Fibroblast of villous mesenchyme (primary cell): ENCODE results near the gene MYB. TPM values are rescaled to one million over a fixed set of nuclear protein-coding genes. Genes with fewer than 3 reads are reported as not detected.

Source experiments
- DNase-seq: peaks from one replicate; pipeline ENCODE4 v3.0.0-alpha.2; 2010; ENCODE audit warnings: low read depth
- H3K4me3 ChIP-seq: 2 replicates; pipeline ENCODE4 v1.5.1; 2011; ENCODE audit warnings: low read depth, mild to moderate bottlenecking, low read length
- total RNA-seq: library from RNA; depleted of rRNA; stranded (reverse); fragments of >200 nt; gene quantifications from 2 replicates; pipeline ENCODE4 v1.2.3, GENCODE V29; 2012
- TF ChIP-seq, protein P1 (sequence below): IDR thresholded peaks from 2 replicates; pipeline ENCODE4 v1.5.1; 2012; ENCODE audit warnings: low read depth, mild to moderate bottlenecking, low read length; ENCODE audit not compliant: insufficient read depth

The MYB gene
- total RNA-seq, 1 donor = 0.43 TPM

- H3K4me3 ChIP-seq = no peak overlapping the region
- DNase-seq = no peak
- TF ChIP-seq, protein P1, sequence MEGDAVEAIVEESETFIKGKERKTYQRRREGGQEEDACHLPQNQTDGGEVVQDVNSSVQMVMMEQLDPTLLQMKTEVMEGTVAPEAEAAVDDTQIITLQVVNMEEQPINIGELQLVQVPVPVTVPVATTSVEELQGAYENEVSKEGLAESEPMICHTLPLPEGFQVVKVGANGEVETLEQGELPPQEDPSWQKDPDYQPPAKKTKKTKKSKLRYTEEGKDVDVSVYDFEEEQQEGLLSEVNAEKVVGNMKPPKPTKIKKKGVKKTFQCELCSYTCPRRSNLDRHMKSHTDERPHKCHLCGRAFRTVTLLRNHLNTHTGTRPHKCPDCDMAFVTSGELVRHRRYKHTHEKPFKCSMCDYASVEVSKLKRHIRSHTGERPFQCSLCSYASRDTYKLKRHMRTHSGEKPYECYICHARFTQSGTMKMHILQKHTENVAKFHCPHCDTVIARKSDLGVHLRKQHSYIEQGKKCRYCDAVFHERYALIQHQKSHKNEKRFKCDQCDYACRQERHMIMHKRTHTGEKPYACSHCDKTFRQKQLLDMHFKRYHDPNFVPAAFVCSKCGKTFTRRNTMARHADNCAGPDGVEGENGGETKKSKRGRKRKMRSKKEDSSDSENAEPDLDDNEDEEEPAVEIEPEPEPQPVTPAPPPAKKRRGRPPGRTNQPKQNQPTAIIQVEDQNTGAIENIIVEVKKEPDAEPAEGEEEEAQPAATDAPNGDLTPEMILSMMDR = no peak
Measured at GRCh38 chr6:135166515-135166914, 14.6 kb upstream of the MYB start.

DNA sequence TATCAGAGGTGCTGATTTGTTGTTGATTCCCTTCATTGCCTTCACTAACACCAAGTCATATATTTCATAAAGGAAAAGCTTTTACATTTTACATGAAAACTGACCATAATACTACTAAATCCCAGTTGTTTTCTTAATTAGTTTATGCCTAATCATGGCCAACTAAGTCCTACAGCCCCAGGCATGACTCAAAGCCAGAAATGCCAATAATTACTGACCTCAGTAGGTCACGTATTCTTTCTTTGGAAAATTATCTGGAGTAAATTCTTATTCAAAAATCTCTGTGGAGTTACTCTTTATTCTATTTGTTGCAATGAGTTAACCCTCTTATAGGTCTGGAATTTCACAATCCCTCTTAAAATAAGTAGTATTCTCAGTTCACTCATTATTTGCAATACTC, 13.5 kb upstream of the MYB start:
- H3K4me3 ChIP-seq = no peak overlapping the region
- TF ChIP-seq, protein P1 = no peak
- DNase-seq = no peak

GRCh38 chr6:135168766-135169165, 12.3 kb upstream of the MYB start:
- DNase-seq = no peak
- TF ChIP-seq, protein P1 = no peak

GRCh38 chr6:135170238-135170637, 10.9 kb upstream of the MYB start:
- DNase-seq = no peak
- no peak overlapping the region for H3K4me3 ChIP-seq
- TF ChIP-seq, protein P1 = no peak

More at GRCh38 chr6:135168766-135169165, 12.3 kb upstream of the MYB start:
- H3K4me3 ChIP-seq = no peak overlapping the region

DNA sequence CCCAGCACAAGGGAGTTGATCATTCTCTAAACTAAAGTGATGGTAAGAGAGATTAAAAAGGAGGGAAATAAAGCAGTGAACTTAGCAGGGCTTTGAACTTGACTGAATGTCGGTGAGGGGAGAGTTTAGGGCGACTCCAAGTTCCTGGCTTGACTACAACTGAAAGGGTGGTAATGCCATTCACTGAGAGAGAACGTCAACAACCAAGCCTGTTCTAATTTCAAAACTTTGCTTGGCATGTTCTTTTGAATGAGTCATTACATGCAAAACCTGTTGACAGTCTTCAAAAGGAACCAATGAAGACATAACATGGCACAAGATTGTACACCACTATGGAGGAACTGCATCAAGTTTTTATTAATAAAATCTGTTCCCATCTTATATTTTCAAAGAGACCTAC, 10.3 kb upstream of the MYB start:
- no peak for DNase-seq
- TF ChIP-seq, protein P1 = no peak
- H3K4me3 ChIP-seq = no peak overlapping the region

DNA sequence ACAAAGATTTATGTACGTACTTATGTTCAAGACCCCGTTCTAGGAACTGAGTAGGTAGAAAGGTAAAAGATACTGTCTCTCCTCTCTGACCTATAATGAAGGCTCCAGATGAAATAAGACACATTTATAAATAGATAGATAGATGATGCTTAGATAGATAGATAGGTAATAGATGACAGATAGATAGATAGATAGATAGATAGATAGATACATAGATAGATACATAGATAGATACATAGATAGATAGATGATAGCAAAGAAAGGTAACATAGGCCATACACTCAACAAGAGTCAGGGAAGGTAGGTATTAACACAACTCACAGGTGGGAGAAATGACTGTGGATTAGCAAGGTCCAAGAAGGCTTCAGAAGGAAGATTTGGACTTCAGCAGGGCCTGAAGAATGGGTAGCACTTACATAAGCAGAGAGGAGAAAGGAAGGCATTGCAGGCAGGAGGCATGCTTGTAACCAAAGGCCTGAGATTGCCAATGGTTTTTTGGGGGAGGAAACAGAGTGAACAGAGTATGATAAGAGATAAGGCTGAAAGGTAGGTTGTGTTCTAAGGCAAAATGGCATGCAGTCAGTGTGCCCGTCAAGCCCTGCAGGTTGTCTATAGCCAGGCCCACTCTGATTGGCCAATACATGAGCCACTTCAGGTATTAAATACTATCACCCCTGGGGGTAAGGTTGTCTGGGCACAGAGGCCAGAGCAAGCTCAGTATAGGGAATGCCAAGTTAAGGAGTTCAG, 7.7 kb upstream of the MYB start:
- TF ChIP-seq, protein P1 = no peak
- no peak for DNase-seq
- H3K4me3 ChIP-seq = no peak overlapping the region
